Keratinocyte (primary cell): ENCODE data around the gene IRF8.

ENCODE experiments used
- CTCF ChIP-seq, 3 experiments: IDR thresholded peaks in 1 of 3; conservative IDR thresholded peaks in 1 of 3; optimal IDR thresholded peaks in 1 of 3; 2 replicates in 2 of 3; 3 replicates in 1 of 3; pipeline versions ENCODE3 to v1.5.1; 2011; ENCODE audit warnings: low read length in 3 of 3, mild to moderate bottlenecking in 3 of 3, moderate library complexity in 2 of 3, control low read depth in 1 of 3, inconsistent platforms in 1 of 3; ENCODE audit not compliant: insufficient read depth in 2 of 3; ENCODE audit errors: extremely low read depth in 1 of 3
- EZH2 ChIP-seq: IDR thresholded peaks from one replicate; pipeline ENCODE4 v1.6.1; 2012; ENCODE audit warnings: inconsistent platforms, mild to moderate bottlenecking, low read length, moderate library complexity

- TF ChIP-seq CTCF (optimal IDR thresholded peaks at IDR 0.05 in 1 of 3, IDR thresholded peaks at IDR 0.05 in 1 of 3, conservative IDR thresholded peaks at IDR 0.05 in 1 of 3; ENCODE audit: extremely low read depth in 1 of 3, insufficient read depth in 2 of 3, low read length in 3 of 3) (no peak), EZH2 (no peak)
These were observed 18.1 kb upstream of the IRF8 start for GRCh38 chr16:85880861-85881260.
